HG03025 (cell line): ENCODE results near the gene LRRC8C.
"Not testable (repeated sequence)": the region's sequence is repeated elsewhere in the genome, so short reads cannot be mapped to it uniquely, and the experiment has no call there.

ENCODE experiments used
- ATAC-seq: cut with Tn5 transposase; IDR thresholded peaks from one replicate; pipeline ENCODE4 v1.9.1; 2021; ENCODE audit warnings: mild to moderate bottlenecking, moderate library complexity; ENCODE audit not compliant: unreplicated experiment, low FRiP score

LRRC8C gene

DNA sequence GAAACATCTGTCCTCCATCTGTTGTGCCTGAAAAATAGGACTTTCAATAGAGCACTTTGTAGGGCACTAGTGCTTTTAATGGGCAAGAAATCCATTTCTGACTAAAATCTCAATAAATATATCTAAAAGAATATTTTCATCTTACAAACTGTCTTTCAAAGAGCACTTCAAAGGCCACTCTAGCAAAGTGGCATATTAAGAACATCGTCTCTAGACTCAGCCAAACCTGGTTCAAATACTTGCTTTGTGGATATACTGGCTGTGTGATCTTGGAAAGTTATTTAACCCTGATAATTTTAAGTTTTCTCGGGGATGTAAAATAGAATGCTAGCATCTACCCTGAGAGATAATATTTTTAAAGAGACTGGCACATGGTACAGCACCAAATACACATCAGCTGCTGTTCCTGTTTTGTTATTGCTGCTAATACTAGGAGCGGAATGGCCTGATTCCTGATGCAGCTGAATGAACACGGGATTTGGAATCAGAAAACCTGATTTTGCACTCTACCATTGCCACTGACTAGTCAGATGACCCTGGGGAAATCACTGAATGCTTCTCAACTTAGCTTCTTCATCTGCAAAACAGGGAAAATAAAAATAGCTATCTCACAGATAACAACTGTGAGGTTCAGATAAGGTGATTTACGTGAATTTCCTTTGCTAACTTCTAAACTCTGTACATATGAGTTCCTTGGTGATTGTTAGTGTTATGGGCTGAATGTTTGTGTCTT lies 25.2 kb upstream of the LRRC8C start:
- ATAC-seq = no peak

DNA sequence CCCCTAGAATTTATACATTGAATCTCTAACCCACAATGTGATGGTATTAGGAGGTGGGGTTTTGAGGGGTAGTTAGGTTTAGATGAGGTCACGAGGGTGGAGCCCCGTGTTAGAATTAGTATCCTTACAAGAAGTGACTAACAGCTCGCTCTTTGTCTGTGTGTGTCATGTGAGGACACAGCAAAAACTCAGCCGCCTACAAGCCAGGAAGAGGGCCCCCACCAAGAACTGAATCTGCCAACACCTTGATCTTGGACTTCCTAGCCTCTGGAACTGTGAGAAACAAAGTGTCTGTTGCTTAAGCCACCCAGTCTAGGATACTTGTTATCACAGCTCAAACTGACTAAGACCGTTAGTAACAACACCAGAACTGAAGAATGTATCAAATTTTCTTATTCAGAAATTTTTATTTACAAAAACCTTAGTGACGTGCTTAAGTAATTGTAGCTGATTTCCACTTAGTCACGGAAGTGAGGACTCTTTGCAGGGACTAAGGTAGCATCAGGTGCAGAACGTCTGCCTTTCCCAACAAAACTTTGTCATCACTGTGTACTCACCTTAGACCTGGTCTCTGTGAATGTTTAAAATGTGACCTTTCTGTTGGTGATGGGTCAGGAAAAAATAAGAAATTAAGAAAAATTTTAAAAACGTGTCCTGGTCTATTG lies 24.5 kb upstream of the LRRC8C start:
- no peak for ATAC-seq

DNA sequence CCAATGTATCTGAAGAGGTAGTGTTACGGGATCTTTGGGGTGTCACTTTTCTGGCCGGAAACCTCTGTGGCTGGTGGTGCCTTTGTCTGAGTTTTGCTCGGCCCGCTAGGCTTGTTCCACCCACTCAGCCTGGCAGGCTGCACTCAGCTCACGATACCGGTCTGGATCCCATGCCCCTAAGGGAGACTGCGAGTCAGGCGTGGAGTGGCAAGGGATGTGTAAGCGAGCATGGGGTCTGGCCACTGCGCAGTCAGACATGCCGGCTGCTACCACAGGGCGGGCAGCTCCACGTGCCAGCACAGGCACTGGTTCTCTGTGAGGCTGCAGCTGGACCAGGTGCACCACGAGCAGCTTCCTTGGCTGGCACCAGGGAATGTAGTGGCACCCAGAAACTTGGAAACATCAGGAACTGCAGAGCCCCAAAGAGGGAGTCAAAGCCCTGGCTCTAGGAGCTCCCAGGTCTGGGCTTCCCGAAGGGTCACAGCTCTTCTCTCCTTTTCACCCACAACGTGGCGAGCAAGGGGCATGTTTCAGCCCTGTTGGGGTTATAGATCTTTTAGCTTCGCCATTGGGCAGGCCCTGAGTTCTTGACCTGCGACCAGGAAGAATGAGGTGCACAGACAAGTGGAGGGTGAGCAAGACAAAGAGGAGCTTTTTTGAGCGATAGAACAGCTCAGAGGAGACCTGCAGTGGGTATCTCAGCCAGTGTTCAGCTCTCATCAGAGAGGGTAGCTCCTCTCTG lies 23.8 kb upstream of the LRRC8C start:
- ATAC-seq = no peak

DNA sequence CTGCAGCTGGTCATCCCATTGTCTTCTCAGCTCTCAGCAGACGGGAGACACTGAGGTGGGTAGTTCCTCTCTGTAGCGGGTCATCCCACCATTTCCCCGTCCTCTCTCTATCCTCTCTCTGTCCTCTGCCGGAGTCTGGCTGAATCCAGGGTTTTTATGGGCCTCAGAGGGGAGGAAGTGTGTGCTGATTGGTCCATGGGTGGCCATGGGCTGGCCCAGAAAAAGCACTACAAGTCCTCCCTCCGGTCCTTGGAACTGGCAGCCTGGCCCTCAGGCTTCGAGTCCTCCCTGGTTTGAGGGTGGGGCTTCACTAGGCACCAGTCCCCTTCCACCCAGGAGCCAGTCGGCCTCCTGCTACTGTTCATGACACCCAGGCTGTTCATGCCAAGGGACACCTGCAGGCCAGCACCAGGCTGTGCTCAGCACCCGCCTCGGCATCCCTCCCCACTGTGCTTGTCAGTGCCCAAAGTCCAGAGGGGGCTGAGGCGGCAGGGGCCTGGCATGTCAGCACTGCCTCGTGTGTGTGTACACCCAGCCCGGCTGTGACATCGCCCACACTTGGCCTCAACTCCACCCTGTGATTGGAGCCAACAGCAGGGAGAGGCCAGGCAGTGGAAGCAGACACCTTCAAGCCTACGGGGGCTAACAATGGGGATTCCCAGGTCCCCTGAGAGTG lies 23.0 kb upstream of the LRRC8C start:
- no peak for ATAC-seq

DNA sequence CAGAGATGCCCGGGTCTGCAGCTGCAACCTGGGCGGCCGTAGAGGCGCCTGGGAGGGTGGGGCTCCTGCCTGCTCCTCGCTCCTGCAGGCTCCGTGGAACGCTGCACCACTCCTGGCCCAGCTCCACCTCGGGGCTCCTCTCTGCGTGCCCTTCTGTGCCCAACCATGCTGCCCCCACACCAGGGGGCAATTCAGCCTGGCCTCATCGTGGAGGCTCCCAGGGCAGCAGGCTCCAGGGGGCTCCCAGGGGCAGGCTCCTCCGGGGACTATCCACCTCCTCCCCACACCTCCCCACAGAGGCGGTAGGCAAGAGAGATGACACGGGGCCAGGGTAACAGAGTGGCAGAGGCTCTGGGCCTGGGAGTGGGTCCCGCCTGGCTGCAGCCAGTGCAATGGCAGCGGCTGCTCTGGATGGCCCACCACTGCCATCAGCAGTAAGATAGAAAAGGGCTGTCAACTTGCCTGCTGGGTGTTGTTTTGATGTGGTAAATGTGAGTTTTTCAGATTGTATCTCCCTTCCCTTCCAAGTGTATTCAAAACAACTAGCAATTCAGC lies 22.4 kb upstream of the LRRC8C start:
- ATAC-seq = no peak

DNA sequence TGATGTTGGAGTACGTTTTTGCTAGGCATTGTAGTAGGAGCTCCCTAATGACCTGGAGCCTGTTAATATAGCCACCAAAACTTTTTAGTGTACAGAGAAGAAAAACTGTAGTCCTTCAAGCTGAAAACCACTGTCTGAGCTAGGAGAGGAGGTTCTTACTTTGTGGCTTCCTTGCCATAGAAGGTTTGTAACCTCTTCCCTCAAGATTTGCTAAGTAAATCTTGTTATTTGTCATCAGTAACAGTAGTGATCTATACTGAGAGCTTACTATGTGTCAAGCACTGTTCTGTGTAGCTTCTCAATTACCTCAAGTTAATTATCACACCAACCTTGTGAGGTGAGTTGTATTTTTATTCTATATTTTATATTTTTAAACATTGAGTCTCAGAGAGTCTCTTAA lies 21.2 kb upstream of the LRRC8C start:
- peak; percentile 91 for ATAC-seq

DNA sequence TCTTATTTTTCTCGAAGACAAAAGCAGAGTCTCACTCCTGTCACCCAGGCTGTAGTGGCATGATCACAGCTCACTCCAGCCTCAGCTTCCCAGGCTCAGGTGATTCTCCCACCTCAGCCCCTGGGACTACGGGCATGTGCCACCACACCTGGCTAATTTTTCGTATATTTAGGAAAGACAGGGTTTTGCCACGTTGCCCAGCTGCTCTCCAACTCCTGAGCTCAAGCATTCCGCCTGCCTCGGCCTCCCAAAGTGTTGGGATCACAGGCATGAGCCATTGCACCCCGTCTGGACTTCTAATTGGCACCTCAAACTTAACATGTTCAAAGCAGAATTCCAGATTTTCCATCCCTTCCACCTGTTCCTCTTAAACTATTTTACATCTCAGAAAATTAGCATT lies 19.0 kb upstream of the LRRC8C start:
- no peak for ATAC-seq

DNA sequence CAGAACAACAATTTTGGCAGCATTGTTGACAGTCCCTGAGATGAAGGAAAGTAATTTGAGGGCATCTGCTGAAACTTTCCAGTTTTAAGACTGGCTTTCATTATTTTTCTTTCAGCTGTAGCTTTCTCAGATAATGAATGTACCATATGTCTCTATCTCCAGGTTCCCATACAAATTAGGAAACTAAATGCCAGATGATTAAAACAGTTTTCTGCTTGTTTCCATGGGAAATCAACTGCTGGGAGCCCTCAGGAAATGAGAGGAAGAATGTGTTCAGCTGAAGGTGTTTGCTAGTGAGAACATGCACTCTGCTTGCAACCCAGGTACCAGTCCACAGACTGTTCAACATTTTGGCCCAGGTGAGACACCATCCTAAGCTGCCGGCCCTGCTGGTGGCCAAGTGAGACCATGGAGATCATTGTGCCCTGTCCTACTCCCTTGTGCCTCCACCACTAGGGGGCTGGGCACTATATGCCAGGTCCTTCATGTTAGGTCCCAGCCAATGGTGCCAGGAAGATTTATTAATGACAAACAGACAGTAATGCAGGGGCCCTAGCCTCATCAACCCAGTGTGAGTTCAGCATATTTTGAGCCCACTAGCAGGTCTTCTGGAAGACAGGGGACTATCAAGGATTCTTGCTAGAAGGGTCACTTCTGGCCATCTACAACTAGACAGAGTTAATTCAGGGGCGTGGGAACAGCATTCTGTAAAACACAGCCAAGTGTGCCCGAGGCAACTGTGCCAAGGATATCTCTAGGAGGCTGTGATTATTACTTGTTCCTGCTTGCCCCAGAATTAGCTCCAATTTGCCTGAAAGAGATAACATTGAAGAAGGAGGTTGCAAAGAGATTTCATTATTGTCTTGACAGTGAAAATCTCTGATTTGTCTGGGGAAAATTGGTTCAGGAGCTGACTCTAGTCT lies 17.0 kb upstream of the LRRC8C start:
- no peak for ATAC-seq

DNA sequence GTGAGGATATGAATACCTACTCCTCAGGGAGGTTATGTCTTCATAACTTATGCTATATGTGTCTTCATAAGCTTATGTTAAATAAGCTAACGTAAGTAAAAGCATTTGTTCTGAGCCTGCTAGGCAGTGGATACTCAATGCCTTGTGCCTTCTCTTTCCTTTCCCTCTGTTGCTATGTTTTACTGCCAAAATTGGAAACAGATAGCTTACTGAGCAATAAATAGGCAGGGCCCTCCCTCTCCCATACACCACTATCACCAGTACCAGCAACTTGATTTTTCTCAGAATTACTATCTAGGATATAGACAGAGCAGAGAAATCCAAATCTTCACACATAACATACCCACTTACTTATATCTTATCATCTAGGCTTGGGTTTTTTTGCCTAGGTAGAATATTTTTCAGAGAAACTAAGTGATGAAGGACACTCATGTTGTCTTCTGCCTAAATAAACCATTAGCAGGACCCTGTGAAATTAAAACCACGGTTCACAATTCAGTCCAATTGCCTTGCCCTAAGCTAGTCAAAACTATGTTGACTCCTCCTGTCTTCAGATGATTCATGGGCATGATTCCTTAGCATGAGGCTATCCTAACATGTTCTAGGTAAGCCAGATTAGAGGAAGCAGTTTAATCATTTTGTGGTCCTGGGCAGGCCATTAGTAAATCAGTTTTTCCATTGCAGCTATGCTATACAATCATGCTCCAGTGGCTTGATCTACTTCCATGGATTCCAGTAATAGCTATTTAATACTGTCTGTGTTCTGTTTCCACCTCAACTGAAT lies 15.9 kb upstream of the LRRC8C start:
- ATAC-seq = no peak

DNA sequence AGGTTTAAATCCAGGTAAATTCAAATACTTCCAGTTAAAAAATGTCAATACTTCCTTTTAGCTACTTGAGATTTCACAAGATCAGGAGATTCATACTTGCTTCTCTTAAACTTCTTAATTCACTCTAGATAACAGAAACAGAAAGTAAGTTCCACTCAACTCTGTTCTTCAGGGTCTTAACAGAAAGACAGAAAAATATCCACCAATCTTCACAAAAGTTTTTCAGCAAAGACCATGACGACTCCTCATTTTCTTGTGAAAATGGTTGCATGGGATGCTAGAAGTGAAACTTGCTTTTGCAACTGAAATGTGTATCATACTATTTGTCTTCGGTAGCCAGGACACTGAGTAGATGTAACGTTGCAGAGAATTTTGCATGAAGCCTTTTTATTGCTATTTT lies 12.3 kb upstream of the LRRC8C start:
- no peak for ATAC-seq

DNA sequence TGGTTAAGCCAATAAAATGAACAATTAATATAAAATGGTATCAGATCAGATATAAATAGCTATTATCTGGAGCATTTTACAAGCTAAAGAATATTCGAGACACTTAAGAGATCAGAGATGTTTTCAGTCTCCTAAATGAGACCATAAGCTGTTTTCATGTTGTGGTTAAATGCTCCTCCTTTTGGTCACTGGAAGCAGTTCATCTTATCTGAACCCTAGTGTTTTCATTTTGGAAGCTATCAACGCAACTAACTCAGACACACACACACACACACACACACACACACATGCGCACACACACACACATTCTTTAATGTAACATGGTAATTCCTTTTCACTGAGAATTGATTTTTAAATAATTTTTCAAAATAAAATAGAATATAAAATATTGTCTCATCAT lies 10.0 kb upstream of the LRRC8C start:
- no peak for ATAC-seq

DNA sequence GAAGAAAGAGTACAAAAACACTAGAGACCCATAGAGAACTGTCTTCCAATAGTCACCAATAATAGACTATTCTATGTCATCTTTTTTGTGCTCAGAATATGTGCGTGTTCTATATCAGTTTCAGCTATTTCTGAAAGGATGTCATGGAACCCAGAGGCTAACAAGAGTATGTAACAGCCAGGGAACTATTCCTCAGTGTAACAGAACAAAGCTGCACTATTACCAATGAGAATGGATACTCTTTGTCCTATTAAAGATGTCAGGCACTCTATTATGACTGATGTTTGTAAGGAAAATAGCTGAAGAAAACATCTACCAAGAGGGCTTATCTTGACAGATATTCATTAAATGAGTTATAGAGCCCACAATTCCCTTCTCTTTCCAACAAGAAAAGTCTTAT lies 8.6 kb upstream of the LRRC8C start:
- ATAC-seq = no peak

DNA sequence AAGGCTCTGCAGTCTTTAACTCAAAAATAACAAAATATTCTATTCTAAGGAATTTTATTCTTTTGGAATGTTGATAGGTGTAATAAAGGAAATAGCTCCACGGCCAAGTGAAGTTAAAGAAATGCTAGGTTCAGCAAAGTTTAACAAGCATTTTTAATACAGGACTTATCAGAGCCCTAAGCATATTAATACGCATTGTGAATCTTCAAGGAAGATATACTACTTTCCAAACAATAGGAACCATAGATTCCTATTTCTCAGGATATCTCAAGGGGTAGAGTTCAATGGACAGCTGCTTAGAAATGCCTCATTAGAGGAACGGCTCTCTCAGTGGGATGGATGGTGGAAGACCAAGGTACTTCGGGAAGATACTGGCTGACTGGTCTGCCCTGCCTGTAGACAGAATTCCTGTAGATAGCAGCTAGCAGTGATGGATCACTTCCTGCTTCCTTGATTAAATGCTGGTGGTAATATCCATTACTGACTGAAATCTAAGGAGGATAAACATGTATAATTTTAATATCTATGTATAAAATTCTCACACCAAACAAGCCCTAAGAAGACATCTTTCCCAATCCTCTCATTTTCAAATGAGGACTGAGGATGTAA lies 8.1 kb upstream of the LRRC8C start:
- ATAC-seq = no peak

DNA sequence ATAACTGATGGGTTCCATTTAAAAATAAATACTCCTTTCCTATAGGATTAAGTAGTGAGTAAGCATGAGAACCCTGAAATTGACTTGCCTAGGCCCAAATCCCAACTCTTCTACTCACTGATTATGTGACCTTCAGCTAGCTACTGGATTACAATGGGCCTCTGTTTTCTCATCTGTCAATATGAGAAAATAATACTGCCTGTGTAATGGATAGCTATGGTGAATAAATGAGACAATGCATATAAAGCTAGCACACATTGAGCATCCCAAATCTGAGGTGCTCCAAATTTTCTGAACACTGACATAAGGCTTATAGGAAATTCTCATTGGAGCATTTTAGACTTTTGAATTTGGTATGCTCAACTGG lies 5.3 kb upstream of the LRRC8C start:
- no peak for ATAC-seq

DNA sequence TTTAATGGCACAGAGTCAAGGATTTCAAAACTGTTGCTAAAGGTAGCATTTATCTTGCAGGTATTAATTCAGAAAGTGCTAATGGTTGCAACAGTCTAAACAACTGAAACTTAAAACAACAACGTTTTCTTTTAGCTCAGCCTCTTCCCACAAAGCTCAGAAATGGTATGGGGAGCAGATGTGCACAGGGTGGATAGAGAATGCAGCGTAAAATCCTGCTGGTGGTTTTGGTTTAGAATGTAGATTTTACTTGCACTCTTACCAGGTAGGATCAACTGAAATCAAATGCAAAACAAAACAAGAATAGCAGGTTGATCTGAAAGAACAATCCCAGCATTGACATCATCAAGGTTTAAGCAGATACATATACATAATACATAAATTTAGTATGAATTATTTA lies 3.8 kb upstream of the LRRC8C start:
- no peak for ATAC-seq

DNA sequence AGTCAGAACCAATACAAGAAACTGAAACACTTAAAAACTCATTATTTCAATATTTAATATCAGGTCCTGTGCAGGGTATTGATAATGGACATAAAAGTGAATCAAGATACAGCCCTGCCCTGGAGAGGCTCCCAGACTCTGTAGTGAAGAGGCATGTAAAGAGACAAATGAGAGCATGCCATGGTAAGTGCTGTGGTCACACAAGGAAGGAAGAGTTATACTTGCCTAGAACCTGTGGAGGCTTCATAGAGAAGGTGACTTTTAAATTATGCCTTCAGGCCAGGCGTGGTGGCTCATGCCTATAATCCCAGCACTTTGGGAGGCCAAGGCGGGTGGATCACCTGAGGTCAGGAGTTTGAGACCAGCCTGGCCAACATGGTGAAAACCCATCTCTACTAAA lies 3.3 kb upstream of the LRRC8C start:
- ATAC-seq = not testable (repeated sequence)

DNA sequence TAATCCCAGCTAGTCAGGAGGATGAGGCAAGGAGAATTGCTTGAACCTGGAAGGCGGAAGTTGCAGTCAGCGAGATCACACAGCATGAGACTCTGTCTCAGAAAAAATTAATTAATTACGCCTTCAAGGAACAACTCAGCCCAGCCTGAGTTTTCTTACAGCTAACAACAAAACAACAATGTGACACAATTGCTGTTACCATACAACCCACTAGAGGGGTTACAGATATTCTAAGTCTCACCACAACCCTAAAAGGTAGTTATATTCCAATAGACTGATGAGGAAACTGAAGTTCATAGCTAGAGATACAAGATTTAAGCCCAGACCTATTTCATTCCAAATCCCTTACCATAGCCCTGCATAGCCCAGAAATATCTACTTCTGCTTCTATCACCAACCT lies 2.9 kb upstream of the LRRC8C start:
- no peak for ATAC-seq

DNA sequence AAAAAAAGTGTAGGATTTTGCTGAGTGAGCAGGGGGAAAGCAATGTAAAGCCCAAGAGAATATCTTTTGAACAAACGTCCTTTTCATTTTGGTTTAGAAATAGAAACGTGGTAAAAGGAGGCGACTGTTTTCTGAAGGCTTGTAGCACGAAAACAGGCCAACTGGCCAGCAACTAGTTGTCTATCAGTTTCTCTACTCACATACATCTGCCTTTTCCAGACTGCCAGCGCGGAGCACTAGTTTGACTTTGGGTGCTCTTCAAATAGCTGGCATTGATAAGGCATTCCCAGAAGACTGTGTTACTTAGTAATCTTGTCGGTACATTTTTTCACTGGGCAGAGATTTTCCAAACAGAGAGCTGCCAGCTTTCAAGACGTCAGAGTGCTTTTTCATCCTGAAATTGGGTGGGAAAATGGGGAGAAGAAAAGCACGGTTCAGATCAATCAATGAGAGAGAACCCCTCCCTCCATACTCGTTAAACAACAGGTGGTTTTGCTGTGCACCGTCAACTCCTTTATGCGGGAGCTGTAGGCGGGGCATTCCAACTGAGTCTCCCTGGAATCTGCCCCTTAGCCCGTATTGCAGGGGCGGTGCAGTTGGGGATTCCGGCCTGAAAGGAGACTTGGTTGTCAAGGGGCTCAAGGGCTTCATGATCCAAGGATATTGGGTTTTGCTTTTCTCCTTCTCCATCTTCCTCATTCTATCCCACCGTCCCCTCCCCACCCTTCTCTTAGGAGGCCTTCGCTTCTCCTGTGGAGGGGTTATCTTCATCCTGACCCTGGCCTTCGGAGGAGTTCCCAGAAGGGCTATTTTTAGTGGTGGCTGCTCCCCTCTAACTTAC lies 884 bp upstream of the LRRC8C start:
- ATAC-seq = no peak
